Mesothelial cell of epicardium (in vitro differentiated cells): ENCODE data around the gene DNAAF8. TPM values are rescaled to one million over a fixed set of nuclear protein-coding genes. Genes with fewer than 3 reads are reported as not detected.

Experiments used
- DNase-seq, 2 experiments: peaks; one replicate each; pipeline ENCODE4 v3.0.0; 2021; ENCODE audit warnings: low spot score in 2 of 2; ENCODE audit not compliant: unreplicated experiment in 2 of 2
- H3K27ac Mint-ChIP-seq: 2 replicates; pipeline ENCODE4 v1.8.0; 2021; ENCODE audit warnings: mixed read lengths
- H3K27me3 Mint-ChIP-seq: 2 replicates; pipeline ENCODE4 v1.8.0; 2021; ENCODE audit warnings: low read depth, mixed read lengths
- H3K36me3 Mint-ChIP-seq: 2 replicates; pipeline ENCODE4 v1.8.0; 2021; ENCODE audit warnings: mixed read lengths
- H3K4me1 Mint-ChIP-seq: 2 replicates; pipeline ENCODE4 v1.8.0; 2021; ENCODE audit warnings: mixed read lengths
- H3K4me3 Mint-ChIP-seq: 2 replicates; pipeline ENCODE4 v1.8.0; 2021; ENCODE audit warnings: mild to moderate bottlenecking, moderate library complexity, mixed read lengths
- H3K9me3 Mint-ChIP-seq: 2 replicates; pipeline ENCODE4 v1.8.0; 2021; ENCODE audit warnings: mixed read lengths
- CTCF ChIP-seq: fragments of 200-600 bp; sonication (generic); IDR thresholded peaks from one replicate; pipeline ENCODE4 v1.5.0; 2021; ENCODE audit warnings: antibody characterized with exemption; ENCODE audit not compliant: unreplicated experiment
- total RNA-seq: library from RNA; stranded (reverse); gene quantifications from 3 replicates; pipeline ENCODE4 v1.2.1, GENCODE V29; 2021

The DNAAF8 gene
- total RNA-seq, 1 donor from 2014 or later: 0.45 TPM

GRCh38 chr16:4718466-4718865 is 15.9 kb upstream of the DNAAF8 start:
- Mint-ChIP-seq H3K36me3 (peaks cover 18% of the 10 kb centered on the region), H3K27me3 (no peaks in the 10 kb centered on the region), H3K4me1 (no peaks in the 10 kb centered on the region), H3K4me3 (no peak overlapping the region), H3K9me3 (no peaks in the 10 kb centered on the region), H3K27ac (peak overlapping the region; percentile 2)
- no peak for DNase-seq
- TF ChIP-seq CTCF: no peak

GRCh38 chr16:4723071-4723767 is 11.1 kb upstream of the DNAAF8 start:
- no peak overlapping the region for H3K4me3 Mint-ChIP-seq
- no peak overlapping the region for H3K27ac Mint-ChIP-seq
- peaks cover 10% of the 10 kb centered on the region for H3K36me3 Mint-ChIP-seq
- no peaks in the 10 kb centered on the region for H3K27me3 Mint-ChIP-seq
- H3K4me1 Mint-ChIP-seq: no peaks in the 10 kb centered on the region
- no peak for DNase-seq
- TF ChIP-seq CTCF: no peak
- no peaks in the 10 kb centered on the region for H3K9me3 Mint-ChIP-seq

DNA sequence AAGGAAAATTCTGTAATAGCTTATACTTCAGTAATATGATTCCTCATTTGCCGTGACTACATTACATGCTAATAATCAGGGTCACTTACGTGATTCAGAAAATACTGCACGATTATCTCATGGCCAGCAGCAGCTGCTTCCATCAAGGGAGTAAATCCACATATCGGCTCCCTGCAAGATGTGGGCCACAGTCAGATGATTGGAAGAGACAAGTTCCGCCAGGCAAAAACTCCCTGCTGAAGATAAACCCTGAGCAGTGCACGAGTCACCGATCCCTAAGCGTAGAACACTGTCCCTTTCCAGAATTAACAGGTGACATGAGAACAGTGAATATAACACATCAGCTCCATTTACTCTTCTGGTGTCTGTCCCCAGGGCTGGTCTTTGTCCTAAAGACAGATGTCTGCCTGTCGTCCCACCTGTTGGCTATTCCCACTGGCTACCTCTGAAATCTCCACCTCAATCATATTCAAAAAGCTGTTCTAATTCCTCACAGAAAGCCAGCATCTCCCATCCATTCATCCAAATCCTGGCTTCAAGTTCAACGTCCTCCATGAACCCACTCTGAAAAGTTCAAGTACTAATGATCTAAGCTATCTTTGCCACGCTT is 9.6 kb upstream of the DNAAF8 start:
- DNase-seq: no peak
- TF ChIP-seq CTCF: no peak
- no peak overlapping the region for H3K4me3 Mint-ChIP-seq
- H3K4me1 Mint-ChIP-seq: no peaks in the 10 kb centered on the region
- H3K27ac Mint-ChIP-seq: no peak overlapping the region
- H3K27me3 Mint-ChIP-seq: no peaks in the 10 kb centered on the region
- H3K36me3 Mint-ChIP-seq: peaks cover 18% of the 10 kb centered on the region
- no peaks in the 10 kb centered on the region for H3K9me3 Mint-ChIP-seq

DNA sequence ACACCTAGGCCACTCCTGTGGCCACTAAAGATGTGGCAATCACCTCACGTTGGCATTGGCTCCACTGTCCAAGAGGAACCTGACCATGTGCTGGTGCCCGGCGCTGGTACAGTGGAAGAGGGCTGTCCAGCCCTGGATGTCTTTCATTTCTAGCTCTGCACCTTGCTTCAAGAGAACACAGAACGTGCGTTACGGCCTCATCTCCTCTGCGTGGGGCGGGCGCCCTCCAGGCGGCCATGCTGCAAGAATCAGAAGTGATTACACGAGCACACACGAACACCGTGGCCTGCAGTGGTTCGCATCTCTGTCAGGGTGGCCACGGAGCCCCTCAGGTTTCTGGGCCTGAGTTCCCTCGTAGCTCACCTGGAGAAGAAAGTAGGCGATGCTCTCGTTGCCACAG is 7.7 kb upstream of the DNAAF8 start:
- no peaks in the 10 kb centered on the region for H3K4me1 Mint-ChIP-seq
- H3K4me3 Mint-ChIP-seq: no peak overlapping the region
- DNase-seq: no peak
- no peak overlapping the region for H3K27ac Mint-ChIP-seq
- H3K36me3 Mint-ChIP-seq: peaks cover 21% of the 10 kb centered on the region
- H3K27me3 Mint-ChIP-seq: no peaks in the 10 kb centered on the region
- TF ChIP-seq CTCF: no peak
- H3K9me3 Mint-ChIP-seq: no peaks in the 10 kb centered on the region

- Mint-ChIP-seq H3K36me3 (peaks cover 21% of the 10 kb centered on the region), H3K4me3 (no peak overlapping the region), H3K27ac (no peak overlapping the region), H3K9me3 (no peaks in the 10 kb centered on the region), H3K27me3 (no peaks in the 10 kb centered on the region), H3K4me1 (peaks cover 7% of the 10 kb centered on the region)
- DNase-seq: no peak
- TF ChIP-seq CTCF: no peak
These were observed 5.7 kb upstream of the DNAAF8 start for GRCh38 chr16:4728676-4729075.
